SU-DHL-6 (cell line): ENCODE data around the gene ELMO1.

Experiments used
- H2AFZ ChIP-seq: fragments of 200-600 bp; sonication (generic); 2 replicates; pipeline ENCODE4 v1.6.1; 2014; ENCODE audit warnings: low read depth, mild to moderate bottlenecking, moderate library complexity, mixed read lengths, antibody characterized with exemption, low read length; ENCODE audit not compliant: severe bottlenecking
- H3F3A ChIP-seq: fragments of 200-600 bp; shearing (Covaris generic); 2 replicates; pipeline ENCODE4 v1.6.0; 2016; ENCODE audit warnings: antibody characterized with exemption, mild to moderate bottlenecking; ENCODE audit not compliant: insufficient read depth
- H3K27ac ChIP-seq: fragments of 200-600 bp; sonication (generic); 2 replicates; pipeline ENCODE4 v1.5.1; 2016; ENCODE audit warnings: low read depth, mild to moderate bottlenecking, low read length, moderate library complexity, mixed read lengths
- H3K27me3 ChIP-seq: fragments of 200-600 bp; sonication (generic), shearing (Covaris generic); 2 replicates; pipeline ENCODE4 v1.6.0; 2014; ENCODE audit warnings: mild to moderate bottlenecking, low read length
- H3K36me3 ChIP-seq: fragments of 200-600 bp; sonication (generic); 2 replicates; pipeline ENCODE4 v1.6.1; 2014; ENCODE audit warnings: mild to moderate bottlenecking, low read length, mixed read lengths
- H3K4me2 ChIP-seq: fragments of 300-600, 200-600 bp; shearing (Covaris generic), sonication (generic); 2 replicates; pipeline ENCODE4 v1.6.0; 2014; ENCODE audit warnings: low read length, low read depth, mild to moderate bottlenecking; ENCODE audit not compliant: poor library complexity, severe bottlenecking
- H3K4me3 ChIP-seq: fragments of 200-600 bp; sonication (generic); 2 replicates; pipeline ENCODE4 v1.5.1; 2014; ENCODE audit warnings: antibody characterized with exemption, low read length, mild to moderate bottlenecking, mixed read lengths; ENCODE audit not compliant: insufficient read depth, poor library complexity, severe bottlenecking
- H3K79me2 ChIP-seq: fragments of 200-600 bp; sonication (generic); 2 replicates; pipeline ENCODE4 v1.6.1; 2014; ENCODE audit warnings: mild to moderate bottlenecking, low read length, moderate library complexity; ENCODE audit not compliant: insufficient read depth
- H3K9ac ChIP-seq: fragments of 200-600 bp; sonication (generic); 2 replicates; pipeline ENCODE4 v1.7.0; 2014; ENCODE audit warnings: mild to moderate bottlenecking, low read length
- H3K9me2 ChIP-seq: fragments of 200-600 bp; sonication (generic); replicated peaks from 2 replicates; pipeline ENCODE4 v1.6.1; 2014; ENCODE audit warnings: low read length; ENCODE audit not compliant: insufficient read depth
- H3K9me3 ChIP-seq: fragments of 200-600 bp; sonication (generic); 2 replicates; pipeline ENCODE4 v1.6.1; 2014; ENCODE audit warnings: low read length, mixed read lengths; ENCODE audit not compliant: insufficient read depth
- H4K20me1 ChIP-seq: fragments of 200-600 bp; sonication (generic); 2 replicates; pipeline ENCODE4 v1.6.1; 2014; ENCODE audit warnings: low read depth, mild to moderate bottlenecking, antibody characterized with exemption, low read length, moderate library complexity, mixed read lengths
- CTCF ChIP-seq: fragments of 200-600 bp; sonication (generic); IDR thresholded peaks from one replicate; pipeline ENCODE4 v1.5.1; 2017; ENCODE audit warnings: antibody characterized with exemption, mild to moderate bottlenecking, low read length, moderate library complexity; ENCODE audit not compliant: insufficient read depth, poor library complexity, severe bottlenecking
- EZH2phosphoT487 ChIP-seq: fragments of 200-600 bp; sonication (generic), shearing (Covaris generic); conservative IDR thresholded peaks from 2 replicates; pipeline ENCODE4 v1.6.1; 2018; ENCODE audit warnings: mild to moderate bottlenecking, antibody characterized with exemption, low read length, moderate library complexity, mixed read lengths

ELMO1 gene

GRCh38 chr7:36809510-36809909, 639.2 kb downstream of the ELMO1 start:
- no peaks in the 10 kb centered on the region for H3K36me3 ChIP-seq
- TF ChIP-seq CTCF: no peak
- TF ChIP-seq EZH2phosphoT487: no peak
- H4K20me1 ChIP-seq: no peaks in the 10 kb centered on the region
- H3F3A ChIP-seq: no peaks in the 10 kb centered on the region
- H3K4me2 ChIP-seq: no peak overlapping the region
- H3K9ac ChIP-seq: no peak overlapping the region
- no peak overlapping the region for H3K4me3 ChIP-seq
- H3K27me3 ChIP-seq: no peaks in the 10 kb centered on the region
- no peaks in the 10 kb centered on the region for H3K79me2 ChIP-seq
- H2AFZ ChIP-seq: no peak overlapping the region
- H3K9me3 ChIP-seq: no peaks in the 10 kb centered on the region
- H3K9me2 ChIP-seq: no peaks in the 10 kb centered on the region
- H3K27ac ChIP-seq: no peak overlapping the region

- H3K27ac ChIP-seq: no peak overlapping the region
- H3K79me2 ChIP-seq: no peaks in the 10 kb centered on the region
- H3K9me2 ChIP-seq: no peaks in the 10 kb centered on the region
- H3K4me3 ChIP-seq: no peak overlapping the region
- no peaks in the 10 kb centered on the region for H3K27me3 ChIP-seq
- H3K36me3 ChIP-seq: no peaks in the 10 kb centered on the region
- H3F3A ChIP-seq: no peaks in the 10 kb centered on the region
- H2AFZ ChIP-seq: no peak overlapping the region
- no peaks in the 10 kb centered on the region for H4K20me1 ChIP-seq
- H3K4me2 ChIP-seq: no peak overlapping the region
- TF ChIP-seq CTCF (no peak), EZH2phosphoT487 (no peak)
- no peak overlapping the region for H3K9ac ChIP-seq
- H3K9me3 ChIP-seq: no peaks in the 10 kb centered on the region
Measured at GRCh38 chr7:36809086-36809485, 639.6 kb downstream of the ELMO1 start.

- no peaks in the 10 kb centered on the region for H3F3A ChIP-seq
- no peaks in the 10 kb centered on the region for H4K20me1 ChIP-seq
- H3K27ac ChIP-seq: no peak overlapping the region
- TF ChIP-seq CTCF (no peak), EZH2phosphoT487 (no peak)
- H3K9ac ChIP-seq: no peak overlapping the region
- H3K27me3 ChIP-seq: no peaks in the 10 kb centered on the region
- no peaks in the 10 kb centered on the region for H3K9me2 ChIP-seq
- H3K9me3 ChIP-seq: no peaks in the 10 kb centered on the region
- no peaks in the 10 kb centered on the region for H3K36me3 ChIP-seq
- H3K4me2 ChIP-seq: no peak overlapping the region
- H3K4me3 ChIP-seq: no peak overlapping the region
- H2AFZ ChIP-seq: no peak overlapping the region
- H3K79me2 ChIP-seq: no peaks in the 10 kb centered on the region
Measured at GRCh38 chr7:36806891-36807290, 641.8 kb downstream of the ELMO1 start.
